ENCODE results near the gene KLHL12. TPM values are rescaled to one million over a fixed set of nuclear protein-coding genes. Genes with fewer than 3 reads are reported as not detected.

Gene KLHL12
- total and polyA plus RNA-seq, 10 of the 15 experiments (the other 5 are each of a cell fraction or from before 2014, with no cell fraction given), result 16.0 to 53.8 (median 30.3) TPM

GRCh38 chr1:202942426-202942825 is 15.4 kb upstream of the KLHL12 start (continued):
- TF ChIP-seq ZBTB4 (CRISPR knock-in tag; IDR thresholded peaks at IDR 0.05) (no peak), CREB1 (IDR thresholded peaks at IDR 0.05; ENCODE audit: low read depth) (no peak), MLLT1 (IDR thresholded peaks at IDR 0.05) (no peak), FOXK2 (IDR thresholded peaks at IDR 0.05) (no peak), MXI1 (IDR thresholded peaks at IDR 0.05; ENCODE audit: low read depth, low read length) (no peak), ZNF274 (IDR thresholded peaks at IDR 0.05; ENCODE audit: insufficient read depth, insufficient read length) (no peak), RELB (IDR thresholded peaks at IDR 0.05; ENCODE audit: low read depth) (no peak)
